ENCODE data around the gene PTOV1. TPM values are rescaled to one million over a fixed set of nuclear protein-coding genes. Genes with fewer than 3 reads are reported as not detected.
A peak's percentile ranks its signal among the peaks of the same experiment; 100 is the strongest.

PTOV1 gene
- total RNA-seq, result 103 and 107 TPM in 2 replicates

- ATAC-seq (ENCODE audit: low read depth) (peak; percentile 84), DNase-seq (peak; percentile 96)
- Mint-ChIP-seq H3K27ac (peak within 1 kb of the TSS; percentile 95), H3K4me1 (peaks cover 56% of the 10 kb centered on the region), H3K27me3 (no peaks in the 10 kb centered on the region), H3K9me3 (peaks cover 2% of the 10 kb centered on the region), H3K4me3 (peak within 1 kb of the TSS; percentile 92), H3K36me3 (ENCODE audit: low read depth) (peaks cover 8% of the 10 kb centered on the region)
- intact Hi-C loops (cut with micrococcal nuclease), result loop anchor here (1.0 kb wide), 6 partner anchors 17 to 84 kb away; partner anchors contain the start of genes ATF5, FUZ, MED25 and NUP62
- ChIA-PET POLR2A (interaction anchor here (0.6 to 2.9 kb wide), 23 partner anchors 9 to 833 kb away, joined by 3 to 62 read pairs (median 5); partner anchors contain the start of genes AKT1S1, AP2A1, ATF5 and FUZ), CTCF (interaction anchor here (1.1 kb wide), 2 partner anchors 32 to 40 kb away, joined by 3 to 4 read pairs; partner anchors contain the start of gene MED25)
- TF ChIP-seq CTCF (IDR thresholded peaks at IDR 0.05), result no peak
Observed at GRCh38 chr19:49850487-49851342, at the start of gene PTOV1. Gene PTOV1 (plus strand): TSS chr19:49851159.

GRCh38 chr19:49801401-49801888 lies 49.5 kb upstream of the PTOV1 start:
- ATAC-seq (ENCODE audit: low read depth), result no peak
- ChIA-PET CTCF (no interaction called here), POLR2A (interaction anchor here (0.5 kb wide), 1 partner anchor 9 kb away, joined by 4 read pairs; no protein-coding TSS in a partner anchor)
- peaks cover 3% of the 10 kb centered on the region for H3K4me1 Mint-ChIP-seq
- peaks cover 77% of the 10 kb centered on the region for H3K36me3 Mint-ChIP-seq (ENCODE audit: low read depth)
- no peak for DNase-seq
- H3K27ac Mint-ChIP-seq, result no peak overlapping the region
- H3K4me3 Mint-ChIP-seq, result no peak overlapping the region
- TF ChIP-seq CTCF (IDR thresholded peaks at IDR 0.05), result no peak
- H3K27me3 Mint-ChIP-seq, result no peaks in the 10 kb centered on the region
- intact Hi-C loops (cut with micrococcal nuclease), result no loop called here
- H3K9me3 Mint-ChIP-seq, result no peaks in the 10 kb centered on the region

GRCh38 chr19:49801966-49802661 lies 48.8 kb upstream of the PTOV1 start:
- H3K36me3 Mint-ChIP-seq (ENCODE audit: low read depth), result peaks cover 71% of the 10 kb centered on the region
- ChIA-PET CTCF (no interaction called here), POLR2A (interaction anchor here (0.5 kb wide), 1 partner anchor 8 kb away, joined by 4 read pairs; no protein-coding TSS in a partner anchor)
- DNase-seq (no peak), ATAC-seq (ENCODE audit: low read depth) (no peak)
- H3K4me1 Mint-ChIP-seq, result peaks cover 8% of the 10 kb centered on the region
- no peak overlapping the region for H3K4me3 Mint-ChIP-seq
- no peak overlapping the region for H3K27ac Mint-ChIP-seq
- no peaks in the 10 kb centered on the region for H3K27me3 Mint-ChIP-seq
- TF ChIP-seq CTCF (IDR thresholded peaks at IDR 0.05), result no peak
- intact Hi-C loops (cut with micrococcal nuclease), result no loop called here
- H3K9me3 Mint-ChIP-seq, result no peaks in the 10 kb centered on the region

- no peak for TF ChIP-seq CTCF (IDR thresholded peaks at IDR 0.05)
- Mint-ChIP-seq H3K4me3 (no peak overlapping the region), H3K27ac (no peak overlapping the region), H3K4me1 (peaks cover 16% of the 10 kb centered on the region), H3K9me3 (no peaks in the 10 kb centered on the region), H3K27me3 (no peaks in the 10 kb centered on the region), H3K36me3 (ENCODE audit: low read depth) (peaks cover 64% of the 10 kb centered on the region)
- DNase-seq, result no peak
- ChIA-PET CTCF (no interaction called here), POLR2A (no interaction called here)
- intact Hi-C loops (cut with micrococcal nuclease), result no loop called here
- ATAC-seq (ENCODE audit: low read depth), result no peak
Observed at GRCh38 chr19:49802836-49803528, 48.0 kb upstream of the PTOV1 start.

Data from activated B cell treated with CpG ODN at 0.5 μM for 24 hours (primary cell).